GM04504 (cell line): Measurements from ENCODE around the gene NT5E.
"Not testable (repeated sequence)": the region's sequence is repeated elsewhere in the genome, so short reads cannot be mapped to it uniquely, and the experiment has no call there.

ENCODE experiments used
- DNase-seq: peaks from one replicate; pipeline ENCODE4 v3.0.0-alpha.2; 2012; ENCODE audit warnings: low read depth

The NT5E gene

DNA sequence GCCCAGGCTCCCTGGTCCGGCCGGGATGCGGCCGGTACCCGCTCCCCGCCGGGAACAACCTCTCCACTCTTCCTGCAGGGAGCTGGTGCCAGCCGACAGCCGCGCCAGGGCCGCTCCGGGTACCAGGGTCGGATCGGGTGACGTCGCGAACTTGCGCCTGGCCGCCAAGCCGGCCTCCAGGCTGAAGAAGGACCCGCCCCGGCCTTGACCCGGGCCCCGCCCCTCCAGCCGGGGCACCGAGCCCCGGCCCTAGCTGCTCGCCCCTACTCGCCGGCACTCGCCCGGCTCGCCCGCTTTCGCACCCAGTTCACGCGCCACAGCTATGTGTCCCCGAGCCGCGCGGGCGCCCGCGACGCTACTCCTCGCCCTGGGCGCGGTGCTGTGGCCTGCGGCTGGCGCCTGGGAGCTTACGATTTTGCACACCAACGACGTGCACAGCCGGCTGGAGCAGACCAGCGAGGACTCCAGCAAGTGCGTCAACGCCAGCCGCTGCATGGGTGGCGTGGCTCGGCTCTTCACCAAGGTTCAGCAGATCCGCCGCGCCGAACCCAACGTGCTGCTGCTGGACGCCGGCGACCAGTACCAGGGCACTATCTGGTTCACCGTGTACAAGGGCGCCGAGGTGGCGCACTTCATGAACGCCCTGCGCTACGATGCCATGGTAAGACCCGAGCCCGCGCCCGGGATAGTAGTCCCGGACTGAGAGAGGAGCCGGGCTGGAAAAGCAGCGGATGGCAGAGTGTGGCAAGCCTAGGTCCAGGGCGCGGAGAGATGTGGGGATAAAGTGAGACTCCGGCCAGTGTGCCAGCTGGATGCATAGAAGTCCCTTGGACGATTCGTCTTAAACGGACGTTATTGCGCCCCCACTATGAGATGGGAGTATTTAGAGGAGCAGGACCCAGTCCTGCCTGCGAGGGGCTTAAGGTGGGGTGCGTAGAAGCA is at the start of gene NT5E:
NT5E (plus strand) TSS at position 266 of the 942 bp plus-strand sequence; CDS start at position 323, 57 bp downstream.
- no peak for DNase-seq

DNA sequence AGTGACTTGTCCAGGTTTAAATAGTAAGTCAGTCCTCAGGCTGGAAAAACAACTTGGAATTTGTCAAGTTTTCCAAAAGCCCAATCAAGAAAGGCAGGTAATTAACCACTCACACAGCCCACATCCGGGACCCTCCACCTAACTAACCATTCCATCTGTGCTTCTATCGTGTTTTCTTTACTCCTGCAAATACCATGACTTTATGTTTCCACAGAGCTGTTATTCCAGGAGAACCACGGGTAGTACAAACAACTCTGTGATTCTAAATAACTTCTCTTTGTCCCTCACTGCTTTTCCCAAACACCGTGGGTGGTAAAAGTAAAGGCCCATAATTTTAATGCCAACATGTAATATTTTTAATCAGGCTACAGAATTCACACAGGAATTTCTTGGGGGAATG is 49.6 kb upstream of the NT5E start:
- DNase-seq: no peak

DNA sequence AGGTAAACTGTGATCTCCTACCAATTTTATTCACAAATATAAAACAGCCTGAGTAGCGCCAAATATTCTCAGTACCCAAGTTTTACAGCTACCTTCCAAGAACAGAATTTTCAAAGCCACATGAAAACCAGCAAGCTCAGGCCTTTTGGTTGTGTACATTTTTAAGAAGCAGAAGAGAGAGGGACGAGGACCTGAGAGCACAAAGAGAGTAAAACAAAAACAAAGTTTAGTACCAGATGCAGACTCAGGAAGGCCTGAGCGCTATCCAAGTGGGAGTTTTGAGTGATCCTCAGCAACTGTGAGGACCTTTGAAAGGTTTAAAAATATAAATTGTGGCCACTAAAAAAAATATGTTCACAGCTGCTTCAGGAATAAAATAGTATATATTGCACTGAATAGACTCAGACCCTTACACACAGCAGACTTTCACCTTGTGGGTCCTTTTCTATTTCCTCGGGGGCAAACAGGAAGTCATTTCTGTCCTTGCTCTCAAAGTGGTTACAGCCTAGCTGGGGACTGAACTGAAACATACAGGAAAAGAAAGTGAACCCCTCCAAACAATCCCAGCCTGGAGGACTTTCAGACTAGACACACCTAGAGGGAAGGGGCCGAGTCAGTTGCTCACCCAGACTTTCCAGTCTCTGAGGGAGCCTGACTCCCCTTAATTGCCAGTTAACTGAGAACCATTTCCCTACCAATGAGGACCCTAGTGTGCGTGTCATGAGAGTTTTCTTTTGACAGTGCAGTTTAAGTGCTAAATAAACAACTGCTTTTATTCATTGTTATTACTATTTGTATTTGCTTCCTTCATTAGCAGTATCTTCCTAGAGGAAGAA is 48.5 kb upstream of the NT5E start:
- no peak for DNase-seq

DNA sequence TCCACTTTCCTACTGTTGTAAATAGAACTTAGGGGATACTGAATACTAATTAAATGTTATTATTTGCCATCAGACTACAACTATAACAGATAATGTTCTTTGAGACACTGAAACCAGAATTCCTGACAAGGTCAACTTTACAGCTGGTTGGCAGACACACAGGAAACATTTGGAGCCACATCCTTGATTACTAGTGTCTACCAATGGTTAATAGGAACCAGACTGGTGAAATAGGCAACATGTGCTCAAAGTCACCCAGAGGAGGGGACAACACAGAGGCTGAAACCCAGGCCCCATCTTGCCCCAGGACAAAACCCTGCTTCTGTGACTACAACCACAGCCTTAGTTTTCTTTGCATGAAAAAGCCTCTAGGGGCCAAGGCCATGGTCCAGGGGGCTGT is 47.8 kb upstream of the NT5E start:
- DNase-seq: no peak

DNA sequence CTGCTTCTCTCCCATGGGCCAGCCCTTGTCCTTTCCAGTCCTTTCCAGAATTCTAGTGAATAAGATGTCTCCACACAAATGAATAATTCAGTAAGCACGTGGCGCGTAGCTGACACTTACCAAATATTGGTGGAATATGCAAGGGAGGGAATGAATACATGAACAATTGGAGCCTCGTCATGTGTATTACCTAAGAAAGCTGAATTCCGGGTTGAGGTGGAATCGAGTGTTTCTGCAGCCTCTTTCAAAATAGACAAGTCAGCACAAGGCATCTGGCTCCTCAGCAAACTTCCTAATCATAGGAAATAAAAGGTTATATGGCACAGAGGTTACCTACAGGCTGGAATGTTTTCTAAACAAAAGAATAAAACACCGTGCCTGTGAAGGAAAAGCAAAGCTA is 47.0 kb upstream of the NT5E start:
- no peak for DNase-seq

DNA sequence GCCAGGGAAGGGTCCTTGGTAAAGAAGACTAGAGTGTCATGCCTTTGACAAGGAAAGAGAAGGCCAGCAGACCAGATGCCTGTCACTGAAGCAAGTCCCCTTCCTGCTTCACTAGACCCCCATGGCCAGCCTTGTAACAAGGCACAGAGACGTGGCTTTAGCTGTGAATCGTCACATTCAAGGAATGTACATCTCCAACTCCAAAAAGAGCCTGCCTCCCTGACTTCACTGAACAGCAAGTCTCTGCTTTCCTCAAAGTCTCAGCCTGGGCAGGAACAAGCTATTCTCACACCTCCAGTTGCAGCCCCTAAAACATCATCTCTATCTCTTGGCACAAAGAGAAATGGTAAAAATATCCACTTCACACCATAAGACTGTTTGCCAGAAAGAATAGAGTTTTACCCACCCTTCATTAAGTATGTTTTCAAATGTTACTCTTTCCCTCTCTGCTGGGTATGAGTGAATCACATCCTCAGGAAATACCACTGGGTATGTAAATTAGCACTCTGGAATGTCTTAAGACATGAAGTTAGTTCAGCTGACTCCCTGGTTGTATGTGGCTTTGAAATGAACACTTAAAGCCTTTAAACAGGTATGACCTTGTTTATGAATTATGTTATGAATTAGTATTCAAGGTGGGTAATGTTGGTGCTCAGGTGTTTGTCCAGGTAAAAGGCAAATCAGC is 46.4 kb upstream of the NT5E start:
- peak; percentile 62 for DNase-seq

DNA sequence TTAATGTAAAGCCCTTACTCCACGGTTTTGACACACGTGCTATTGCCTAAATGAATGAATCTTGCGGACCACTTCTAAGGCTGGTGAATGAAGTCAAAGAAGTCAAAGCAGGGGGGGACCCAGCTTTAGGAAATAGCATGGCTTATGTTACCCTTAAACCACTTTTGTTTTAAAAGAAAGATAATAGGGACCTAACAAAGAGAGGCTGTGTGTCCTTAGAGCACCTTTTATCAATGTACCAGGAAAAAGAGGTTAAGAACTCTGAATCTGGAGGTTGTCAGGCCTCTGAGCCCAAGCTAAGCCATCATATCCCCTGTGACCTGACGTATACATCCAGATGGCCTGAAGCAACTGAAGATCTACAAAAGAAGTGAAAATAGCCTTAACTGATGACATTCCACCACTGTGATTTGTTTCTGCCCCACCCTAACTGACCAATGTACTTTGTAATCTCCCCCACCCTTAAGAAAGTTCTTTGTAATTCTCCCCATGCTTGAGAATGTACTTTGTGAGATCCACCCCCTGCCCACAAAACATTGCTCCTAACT is 45.8 kb upstream of the NT5E start:
- DNase-seq: not testable (repeated sequence)

DNA sequence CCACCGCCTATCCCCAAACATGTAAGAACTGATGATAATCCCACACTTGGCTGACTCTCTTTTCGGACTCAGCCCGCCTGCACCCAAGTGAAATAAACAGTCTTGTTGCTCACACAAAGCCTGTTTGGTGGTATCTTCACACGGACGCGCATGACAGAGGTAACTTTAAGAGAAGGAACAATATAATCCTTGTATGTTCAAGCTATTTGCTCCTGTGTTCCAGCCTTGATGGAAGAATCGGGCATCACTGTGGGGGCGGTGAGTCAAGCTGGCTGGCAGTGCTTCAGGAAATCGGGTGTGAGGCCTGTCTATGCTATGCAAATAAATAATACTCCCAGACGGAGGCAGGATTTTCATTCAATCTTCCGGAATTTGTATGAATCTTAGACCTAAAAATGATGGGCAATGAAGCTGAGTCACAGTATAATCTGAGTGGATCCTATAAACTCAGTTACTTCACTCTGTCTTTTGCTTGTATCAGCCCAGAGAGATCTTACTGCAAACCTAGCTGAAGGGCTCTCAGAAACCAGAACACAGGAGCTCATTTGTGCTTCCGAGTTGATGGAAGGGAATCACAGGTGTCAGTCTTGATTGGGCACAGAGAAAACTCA is 45.2 kb upstream of the NT5E start:
- DNase-seq: peak; percentile 89

DNA sequence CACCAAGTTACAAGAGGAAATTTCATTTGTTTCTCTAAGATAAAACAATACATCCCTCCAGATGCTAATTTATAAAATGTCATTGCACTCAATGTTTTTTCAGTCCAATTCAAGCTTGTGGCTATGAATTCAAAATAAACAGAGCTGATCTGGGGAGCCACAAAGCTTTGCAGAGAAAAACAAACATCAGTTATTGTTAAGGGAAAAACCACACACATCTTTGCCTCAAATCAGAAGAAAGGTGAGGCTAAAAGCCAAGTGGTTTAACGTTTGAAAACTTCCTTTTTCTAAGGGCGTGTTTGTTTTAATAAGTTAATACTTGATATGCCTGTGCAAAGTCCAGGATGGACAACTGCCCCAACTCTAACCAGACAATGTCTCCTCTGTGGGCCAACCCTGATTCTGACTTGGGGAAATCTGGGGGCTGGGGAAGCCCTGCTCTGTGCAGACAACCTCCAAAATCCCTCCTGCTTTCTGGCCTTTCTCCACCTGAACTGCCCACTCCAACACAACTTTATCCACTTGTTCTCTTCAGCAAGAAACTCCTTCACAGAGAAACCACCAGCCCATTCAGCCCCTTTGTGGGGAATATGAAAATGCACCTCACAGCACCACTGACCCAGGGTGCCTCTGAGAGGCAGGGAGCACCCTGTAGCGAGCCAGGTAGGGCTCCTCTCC is 44.6 kb upstream of the NT5E start:
- no peak for DNase-seq

DNA sequence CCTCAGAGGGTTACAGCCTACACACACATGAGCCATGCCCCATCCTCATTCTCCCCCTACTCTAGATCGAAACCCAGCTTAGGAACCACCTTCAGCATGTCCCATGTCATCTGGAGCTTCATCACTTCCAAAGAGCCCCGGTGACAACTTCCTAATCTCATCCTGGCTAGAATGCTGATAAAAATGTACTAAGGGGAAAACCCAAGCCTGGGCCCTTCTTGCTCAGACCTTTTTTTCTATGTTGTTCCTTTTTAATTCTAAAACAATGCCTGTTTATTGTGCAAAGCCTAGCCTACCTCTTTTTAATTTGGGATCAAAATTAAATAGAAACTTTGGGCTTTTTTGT is 44.1 kb upstream of the NT5E start:
- DNase-seq: no peak

DNA sequence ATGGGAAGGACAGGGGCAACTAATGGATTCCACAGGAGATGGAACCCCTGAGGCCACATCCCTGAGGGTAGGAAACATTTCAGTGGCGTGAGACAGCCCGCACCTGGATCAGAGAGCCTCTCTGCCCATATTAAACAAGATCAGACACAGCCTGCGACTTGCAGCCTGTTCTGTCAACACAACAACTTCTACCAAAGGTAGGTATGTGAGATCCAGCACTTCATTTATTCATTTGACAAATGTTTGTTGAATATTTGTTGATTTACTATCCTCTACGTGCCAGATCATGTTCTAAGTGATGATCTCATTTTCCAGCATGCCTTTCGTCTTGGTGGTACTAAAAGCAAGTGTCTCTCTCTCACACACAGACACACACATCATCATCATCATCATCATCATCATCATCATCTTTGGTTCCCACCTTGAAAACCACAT is 43.2 kb upstream of the NT5E start:
- no peak for DNase-seq

DNA sequence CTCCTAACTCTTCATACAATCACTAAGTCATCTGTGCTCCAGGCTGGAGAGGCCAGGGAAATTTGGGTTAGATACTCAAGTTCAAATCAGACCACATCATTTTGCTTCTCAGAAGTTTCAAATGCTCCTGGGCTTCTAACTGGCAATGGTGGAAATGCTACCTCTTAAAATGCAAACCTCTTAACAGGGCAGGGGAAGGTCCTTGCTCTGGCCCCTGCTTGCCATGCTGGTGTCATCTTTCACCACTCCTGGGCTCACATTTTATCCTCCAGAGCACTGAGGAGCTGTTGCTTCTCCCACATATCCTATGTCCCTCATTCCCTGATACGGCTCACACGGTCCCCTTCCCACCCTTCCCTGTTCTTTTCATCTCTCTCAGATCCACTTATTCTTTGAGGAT is 41.8 kb upstream of the NT5E start:
- DNase-seq: no peak

DNA sequence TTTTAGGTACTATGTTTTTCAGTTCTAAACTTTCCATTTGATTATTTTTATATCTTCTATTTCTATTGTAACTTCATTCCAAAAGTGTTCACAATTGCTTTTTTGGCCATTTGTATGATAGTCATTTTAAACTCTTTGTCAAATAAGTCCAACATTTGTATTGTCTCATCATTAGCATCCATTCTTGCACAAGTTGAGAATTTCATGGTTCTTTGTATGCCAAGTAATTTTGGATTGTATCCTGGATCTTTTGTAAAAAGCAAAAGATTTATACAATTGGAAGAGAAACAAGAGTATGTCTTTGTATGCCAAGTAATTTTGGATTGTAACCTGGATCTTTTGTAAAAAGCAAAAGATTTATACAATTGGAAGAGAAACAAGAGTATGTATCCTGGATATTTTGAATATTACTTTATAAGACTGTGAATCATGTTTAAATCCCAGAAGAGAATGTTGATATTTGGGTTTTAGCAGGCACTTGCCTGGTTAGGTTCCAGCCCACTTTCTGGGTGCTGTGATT is 36.9 kb upstream of the NT5E start:
- no peak for DNase-seq

DNA sequence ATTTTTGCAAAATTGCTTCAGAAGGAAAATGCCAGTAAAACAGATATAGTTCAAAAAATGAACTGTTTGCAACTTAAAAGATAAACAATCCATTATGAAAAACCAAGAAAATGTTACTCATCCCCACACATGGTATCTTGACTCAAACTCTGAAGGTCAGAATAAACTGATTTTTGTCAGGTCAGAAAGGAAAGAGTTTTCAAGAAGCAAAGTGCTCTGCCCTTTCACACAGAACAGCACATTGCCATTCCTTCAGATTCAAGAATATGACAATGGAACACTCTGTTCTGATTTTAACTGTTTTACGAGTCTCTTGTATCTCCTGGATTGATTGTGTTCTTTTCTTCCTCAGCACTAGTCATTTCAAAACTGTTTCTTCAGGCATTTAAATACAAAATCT is 33.8 kb upstream of the NT5E start:
- no peak for DNase-seq

DNA sequence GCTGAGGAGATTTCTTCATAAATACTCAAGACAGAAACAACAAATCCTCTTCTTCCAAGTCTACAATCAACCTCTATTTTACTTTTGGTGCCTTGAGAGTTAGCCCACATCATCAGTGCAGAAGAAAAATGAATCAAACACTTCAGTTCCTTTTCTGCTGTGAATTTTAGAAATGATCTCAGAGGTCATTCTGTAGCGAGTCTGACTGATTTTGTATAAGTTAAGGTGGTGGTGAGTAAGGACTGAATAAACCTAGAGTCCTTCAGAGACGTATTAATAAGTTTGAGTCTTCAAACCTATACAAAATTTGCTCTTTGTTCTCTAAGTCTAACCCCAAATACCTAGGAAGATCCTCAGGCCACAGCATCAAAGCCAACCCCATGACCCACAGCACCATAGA is 33.1 kb upstream of the NT5E start:
- DNase-seq: no peak

DNA sequence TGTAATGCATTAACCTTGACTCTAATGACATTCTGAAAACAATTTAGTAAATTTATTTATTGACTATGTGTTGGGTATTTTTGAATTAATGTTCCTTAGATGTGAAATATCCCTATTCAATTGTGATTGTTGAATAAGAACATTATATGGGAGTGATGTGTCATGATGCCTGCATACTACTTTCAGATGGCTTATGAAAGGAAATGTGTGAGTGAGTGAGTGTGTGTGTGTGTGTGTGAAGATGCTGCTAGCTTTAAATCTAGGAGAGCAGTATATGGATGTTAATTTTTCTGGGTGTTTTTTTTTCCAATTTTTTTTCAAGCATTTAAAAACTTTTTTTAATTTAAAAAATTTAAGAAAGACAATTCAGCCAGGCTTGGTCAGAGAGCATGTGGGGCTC is 32.5 kb upstream of the NT5E start:
- no peak for DNase-seq

DNA sequence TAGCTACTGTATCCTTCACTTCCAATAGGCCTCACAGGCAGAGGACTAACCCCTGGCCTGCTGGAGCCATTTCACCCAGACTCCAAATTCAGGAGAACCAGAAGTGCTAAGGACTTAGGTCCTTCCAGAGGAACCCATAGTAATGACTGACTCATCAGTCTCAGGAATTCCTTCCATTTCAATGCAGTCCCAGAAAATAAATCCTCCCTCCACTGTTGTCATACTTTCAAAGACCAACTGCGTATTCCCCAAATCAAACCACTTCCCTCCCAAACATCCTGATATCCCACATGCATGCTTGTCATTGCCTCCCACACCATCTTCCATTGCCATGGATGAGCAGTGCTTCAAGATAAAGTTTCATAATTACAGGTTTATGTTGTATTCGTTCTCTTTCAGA is 31.8 kb upstream of the NT5E start:
- peak; percentile 45 for DNase-seq

DNA sequence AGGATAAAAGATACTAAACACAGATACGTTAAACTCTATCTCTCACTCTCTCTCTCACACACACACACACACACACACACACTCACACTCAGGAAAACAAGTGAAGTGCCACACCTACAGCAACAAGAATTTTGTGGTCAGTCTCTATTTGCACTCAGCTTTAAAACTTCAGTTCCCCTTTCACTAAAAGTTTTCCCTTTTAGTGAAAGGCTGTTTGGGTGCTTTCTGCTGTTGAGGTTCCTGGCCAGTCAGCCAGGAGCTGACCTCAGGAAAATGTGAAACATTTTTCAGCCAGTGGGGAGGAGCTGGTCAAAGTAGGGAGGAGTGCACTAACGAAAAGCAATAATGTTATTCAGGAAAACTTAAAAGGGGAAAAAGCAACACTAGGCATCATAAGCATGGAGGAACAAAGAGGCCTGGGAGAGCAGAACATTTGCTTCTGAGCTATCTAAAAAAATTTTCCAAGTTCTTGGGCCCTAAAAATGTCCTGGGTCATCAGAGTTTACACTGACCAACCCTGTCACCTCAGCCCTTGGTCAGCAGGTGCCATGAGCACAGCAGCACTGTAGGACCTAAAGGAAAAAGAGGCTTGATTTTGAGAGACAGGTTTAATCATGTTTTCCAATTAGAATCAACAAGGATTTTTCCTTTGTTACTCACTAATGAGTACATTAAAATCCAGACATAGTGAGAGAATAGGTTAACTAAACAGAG is 30.7 kb upstream of the NT5E start:
- DNase-seq: no peak

DNA sequence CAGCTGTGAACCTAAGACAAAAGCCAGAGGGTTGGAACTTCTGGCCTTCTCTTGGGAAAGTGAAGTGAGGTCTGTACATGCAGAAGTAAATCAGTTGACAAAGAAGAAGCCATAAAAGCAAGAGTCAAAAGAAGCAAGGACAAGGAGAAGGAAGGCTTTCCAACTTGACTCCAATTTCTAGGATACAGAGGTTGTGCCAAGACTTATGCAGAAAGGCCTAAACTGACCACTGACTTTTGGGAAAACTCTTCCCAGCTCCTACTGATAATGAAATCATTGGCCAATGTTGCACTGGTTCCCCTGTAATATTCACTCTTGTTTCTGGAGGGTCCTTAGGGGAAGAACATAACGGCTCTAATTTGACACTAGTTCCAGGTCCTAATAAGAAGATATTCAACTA is 29.3 kb upstream of the NT5E start:
- DNase-seq: no peak

DNA sequence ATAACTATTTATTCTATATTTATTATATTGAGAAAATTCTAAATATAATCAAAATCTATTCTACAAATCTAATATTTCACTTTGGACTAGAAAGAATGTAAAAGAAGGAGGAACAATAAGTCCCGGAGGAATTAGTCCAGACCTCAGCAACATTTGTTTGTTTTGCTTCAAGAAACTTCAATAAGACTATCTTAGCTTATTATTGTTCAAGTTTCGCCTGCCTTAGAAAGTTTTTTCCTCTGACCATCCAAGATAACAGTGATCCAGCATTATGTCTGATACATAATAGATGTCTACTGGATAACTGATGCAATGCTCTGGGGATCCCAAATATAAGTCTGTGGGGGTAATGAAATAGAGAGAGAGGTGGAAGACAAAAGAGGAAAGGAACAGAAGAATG is 28.7 kb upstream of the NT5E start:
- DNase-seq: no peak
